ENCODE measurements around the gene POLR3GL. TPM values are rescaled to one million over a fixed set of nuclear protein-coding genes. Genes with fewer than 3 reads are reported as not detected.

POLR3GL gene
- total RNA-seq, 4 donors from 2014 or later, result 19.0 to 31.4 (median 24.0) TPM

- ATAC-seq (ENCODE audit: low FRiP score), result no peak
These were observed 13.0 kb upstream of the POLR3GL start for GRCh38 chr1:145951526-145951925.

GRCh38 chr1:145952903-145953302 is 11.6 kb upstream of the POLR3GL start:
- ATAC-seq (ENCODE audit: low FRiP score) (no peak), DNase-seq (ENCODE audit: low spot score) (no peak)
- TF ChIP-seq, protein P1, sequence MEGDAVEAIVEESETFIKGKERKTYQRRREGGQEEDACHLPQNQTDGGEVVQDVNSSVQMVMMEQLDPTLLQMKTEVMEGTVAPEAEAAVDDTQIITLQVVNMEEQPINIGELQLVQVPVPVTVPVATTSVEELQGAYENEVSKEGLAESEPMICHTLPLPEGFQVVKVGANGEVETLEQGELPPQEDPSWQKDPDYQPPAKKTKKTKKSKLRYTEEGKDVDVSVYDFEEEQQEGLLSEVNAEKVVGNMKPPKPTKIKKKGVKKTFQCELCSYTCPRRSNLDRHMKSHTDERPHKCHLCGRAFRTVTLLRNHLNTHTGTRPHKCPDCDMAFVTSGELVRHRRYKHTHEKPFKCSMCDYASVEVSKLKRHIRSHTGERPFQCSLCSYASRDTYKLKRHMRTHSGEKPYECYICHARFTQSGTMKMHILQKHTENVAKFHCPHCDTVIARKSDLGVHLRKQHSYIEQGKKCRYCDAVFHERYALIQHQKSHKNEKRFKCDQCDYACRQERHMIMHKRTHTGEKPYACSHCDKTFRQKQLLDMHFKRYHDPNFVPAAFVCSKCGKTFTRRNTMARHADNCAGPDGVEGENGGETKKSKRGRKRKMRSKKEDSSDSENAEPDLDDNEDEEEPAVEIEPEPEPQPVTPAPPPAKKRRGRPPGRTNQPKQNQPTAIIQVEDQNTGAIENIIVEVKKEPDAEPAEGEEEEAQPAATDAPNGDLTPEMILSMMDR (IDR thresholded peaks at IDR 0.05), result no peak

More at GRCh38 chr1:145951526-145951925, 13.0 kb upstream of the POLR3GL start:
- TF ChIP-seq, protein P1 (IDR thresholded peaks at IDR 0.05), result no peak
- no peak for DNase-seq (ENCODE audit: low spot score)

DNA sequence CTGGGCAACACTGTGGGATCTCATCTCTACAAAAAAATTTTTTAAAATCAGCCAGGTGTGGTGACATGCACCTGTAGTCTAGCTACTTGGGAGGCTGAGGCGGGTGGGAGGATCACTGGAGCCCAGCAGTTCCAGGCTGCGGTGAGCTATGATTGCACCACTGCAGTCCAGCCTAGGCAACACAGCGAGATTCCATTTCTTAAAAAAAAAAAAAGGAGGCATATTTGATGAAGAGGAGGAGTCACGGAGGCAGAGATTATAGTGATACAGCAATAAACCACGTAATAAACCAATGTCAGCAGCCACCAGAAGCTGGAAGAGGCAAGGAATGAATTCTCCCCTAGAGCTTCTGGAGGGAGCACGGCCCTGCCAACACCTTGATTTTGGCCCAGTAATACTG is 10.6 kb upstream of the POLR3GL start:
- TF ChIP-seq, protein P1 (IDR thresholded peaks at IDR 0.05), result no peak
- ATAC-seq (ENCODE audit: low FRiP score), result no peak
- no peak for DNase-seq (ENCODE audit: low spot score)

- TF ChIP-seq, protein P1 (IDR thresholded peaks at IDR 0.05), result no peak
- no peak for DNase-seq (ENCODE audit: low spot score)
- no peak for ATAC-seq (ENCODE audit: low FRiP score)
These were observed 9.1 kb upstream of the POLR3GL start for GRCh38 chr1:145955436-145955835.

DNA sequence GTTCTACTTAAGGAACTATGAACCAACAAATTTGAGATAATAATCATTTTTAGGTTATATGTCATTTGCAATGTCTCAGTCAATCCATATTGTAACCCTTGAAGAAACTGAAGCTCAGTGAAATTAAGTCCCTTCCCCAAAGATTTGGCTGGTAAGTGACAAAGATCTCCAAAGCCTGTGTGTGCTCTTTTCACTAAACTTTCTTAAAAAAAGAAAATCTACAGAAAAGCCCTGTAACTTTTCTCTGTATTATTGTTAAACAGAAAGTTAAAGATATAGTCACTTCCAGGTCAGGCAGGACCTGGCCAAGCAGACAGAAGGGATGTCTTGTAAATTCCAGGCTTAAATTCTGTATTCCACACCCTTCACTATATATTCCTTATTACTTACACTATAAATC is 8.1 kb upstream of the POLR3GL start:
- ATAC-seq (ENCODE audit: low FRiP score) (no peak), DNase-seq (ENCODE audit: low spot score) (no peak)
- TF ChIP-seq, protein P1 (IDR thresholded peaks at IDR 0.05), result no peak

- DNase-seq (ENCODE audit: low spot score) (no peak), ATAC-seq (ENCODE audit: low FRiP score) (no peak)
- TF ChIP-seq, protein P1 (IDR thresholded peaks at IDR 0.05), result no peak
These were observed 7.6 kb upstream of the POLR3GL start for GRCh38 chr1:145956781-145957442.

Measured in omental fat pad (tissue), 4 donors.